HG03342 (cell line): ENCODE measurements around the gene CAPZA3.
"Not testable (repeated sequence)": the region's sequence is repeated elsewhere in the genome, so short reads cannot be mapped to it uniquely, and the experiment has no call there.

Experiments used
- ATAC-seq: cut with Tn5 transposase; IDR thresholded peaks from one replicate; pipeline ENCODE4 v1.9.1; 2021; ENCODE audit warnings: mild to moderate bottlenecking, moderate library complexity; ENCODE audit not compliant: unreplicated experiment

The CAPZA3 gene

DNA sequence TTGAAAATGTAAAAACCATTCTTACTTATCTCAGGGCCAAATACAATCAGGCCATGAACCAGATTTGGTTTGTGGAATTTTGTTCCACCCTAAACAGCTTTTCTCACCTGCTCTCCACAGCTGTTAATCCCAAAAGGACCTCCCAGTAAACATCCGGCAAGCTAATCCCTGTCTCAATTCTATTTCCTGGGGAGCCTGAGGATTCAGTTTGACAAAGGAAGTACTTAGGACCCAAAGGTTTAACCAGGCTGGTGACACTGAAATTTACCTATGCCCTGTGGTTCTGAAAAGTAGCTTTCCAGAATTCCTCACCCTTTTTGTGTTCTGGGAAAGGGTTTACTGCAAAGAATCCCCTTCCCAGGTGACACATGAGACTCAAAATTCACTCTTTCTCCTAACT, 15.0 kb downstream of the CAPZA3 start:
- ATAC-seq: no peak

- ATAC-seq: no peak
Observed at GRCh38 chr12:18753481-18754123, 15.7 kb downstream of the CAPZA3 start.

DNA sequence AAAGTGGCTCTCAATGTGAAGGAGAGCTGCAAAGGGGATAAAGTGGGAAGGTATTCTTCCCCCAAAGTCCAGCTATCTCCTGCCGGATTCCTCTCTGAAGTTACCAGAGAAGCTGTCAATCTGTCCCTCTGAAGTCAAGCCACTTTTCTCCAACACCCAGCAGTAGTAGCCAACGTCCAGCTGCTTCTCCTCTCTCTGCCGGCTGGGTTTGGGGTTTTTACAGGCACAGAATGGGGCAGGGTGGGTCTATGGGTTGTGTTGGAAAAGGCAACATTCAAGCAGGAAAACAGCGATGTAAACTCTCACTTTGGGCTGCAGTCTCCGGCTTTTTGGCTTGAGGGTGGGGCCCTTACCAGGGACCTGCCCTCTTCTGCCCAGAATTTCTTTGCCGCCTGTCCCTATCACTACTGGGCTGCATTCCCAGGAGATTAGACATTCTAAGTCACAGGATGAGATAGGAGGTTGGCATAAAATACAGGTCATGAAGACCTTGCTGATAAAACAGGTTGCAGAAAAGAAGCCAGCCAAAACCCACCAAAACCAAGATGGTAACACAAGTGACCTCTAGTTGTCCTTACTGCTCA, 16.3 kb downstream of the CAPZA3 start:
- ATAC-seq: no peak

DNA sequence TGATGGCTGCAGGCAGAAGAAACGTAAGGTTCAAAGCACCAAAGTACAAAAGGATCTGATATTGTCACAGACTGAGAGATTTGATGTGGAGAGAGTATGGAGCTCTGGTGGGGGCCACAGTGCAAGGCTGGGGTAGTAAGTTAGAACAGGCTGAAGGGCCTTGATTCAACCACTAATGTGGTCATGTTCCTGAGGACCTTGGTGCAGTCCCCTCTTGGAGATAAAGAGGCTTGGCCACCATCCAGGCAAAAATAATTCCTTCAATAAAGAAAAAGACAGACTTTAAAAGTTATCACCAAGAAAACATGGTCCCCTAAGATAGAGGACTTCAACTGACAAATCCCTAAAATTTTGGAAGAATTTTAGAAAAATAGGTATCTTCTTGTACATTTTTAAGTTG, 17.4 kb downstream of the CAPZA3 start:
- ATAC-seq: no peak

DNA sequence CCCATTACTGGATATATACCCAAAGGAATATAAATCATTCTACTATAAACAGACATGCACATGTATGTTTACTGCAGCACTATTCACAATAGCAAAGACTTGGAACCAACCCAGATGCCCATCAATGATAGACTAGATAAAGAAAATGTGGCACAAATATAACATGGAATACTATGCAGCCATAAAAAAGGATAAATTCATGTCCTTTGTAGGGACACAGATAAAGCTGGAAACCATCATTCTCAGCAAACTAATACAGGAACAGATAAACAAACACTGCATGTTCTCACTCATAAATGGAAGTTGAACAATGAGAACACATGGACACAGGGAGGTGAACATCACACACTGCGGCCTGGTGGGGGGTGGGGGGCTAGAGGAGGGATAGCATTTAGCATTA, 28.6 kb downstream of the CAPZA3 start:
- not testable (repeated sequence) for ATAC-seq

DNA sequence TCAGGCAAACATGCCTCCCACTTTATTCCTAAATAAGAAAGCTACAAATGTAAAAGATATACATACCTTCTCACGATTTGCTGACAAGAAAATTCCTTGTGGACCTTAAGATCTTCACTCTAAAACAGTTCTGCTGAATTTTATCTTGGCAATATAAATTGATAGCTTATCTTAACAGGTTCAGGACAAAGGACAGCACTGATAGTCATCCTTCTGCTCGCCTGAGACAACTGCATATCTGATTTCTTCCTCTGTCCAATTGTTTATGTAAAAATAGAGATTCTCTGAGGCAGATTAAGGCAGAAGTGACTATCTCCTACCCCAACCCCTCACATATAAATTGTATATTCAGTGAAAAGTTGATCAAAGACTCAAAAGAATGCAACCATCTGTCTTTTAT, 44.9 kb downstream of the CAPZA3 start:
- ATAC-seq: no peak

DNA sequence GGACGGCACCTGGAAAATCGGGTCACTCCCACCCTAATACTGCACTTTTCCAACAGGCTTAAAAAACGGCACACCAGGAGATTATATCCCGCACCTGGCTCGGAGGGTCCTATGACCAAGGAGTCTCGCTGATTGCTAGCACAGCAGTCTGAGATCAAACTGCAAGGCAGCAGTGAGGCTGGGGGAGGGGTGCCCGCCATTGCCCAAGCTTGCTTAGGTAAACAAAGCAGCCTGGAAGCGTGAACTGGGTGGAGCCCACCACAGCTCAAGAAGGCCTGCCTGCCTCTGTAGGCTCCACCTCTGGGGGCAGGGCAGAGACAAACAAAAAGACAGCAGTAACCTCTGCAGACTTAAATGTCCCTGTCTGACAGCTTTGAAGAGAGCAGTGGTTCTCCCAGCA, 47.5 kb downstream of the CAPZA3 start:
- not testable (repeated sequence) for ATAC-seq
